MM.1S (cell line): ENCODE data around the gene SHISA5.

ENCODE experiments used
- DNase-seq: peaks from one replicate; pipeline ENCODE4 v3.0.0-alpha.2; 2015
- H2AFZ ChIP-seq: fragments of 300-600 bp; sonication (generic); 2 replicates; pipeline ENCODE4 v1.6.0; 2016; ENCODE audit warnings: antibody characterized with exemption, low read length
- H3F3A ChIP-seq: fragments of 300-600 bp; sonication (generic); 2 replicates; pipeline ENCODE4 v1.6.1; 2016; ENCODE audit warnings: mild to moderate bottlenecking, antibody characterized with exemption, low read length, moderate library complexity, mixed read lengths; ENCODE audit not compliant: insufficient read depth
- H3K27ac ChIP-seq: fragments of 300-600 bp; sonication (generic); 2 replicates; pipeline ENCODE4 v1.5.1; 2016; ENCODE audit warnings: mild to moderate bottlenecking, low read length
- H3K27me3 ChIP-seq: fragments of 300-600 bp; sonication (generic); replicated peaks from 2 replicates; pipeline ENCODE4 v1.6.0; 2016; ENCODE audit warnings: low read length; ENCODE audit not compliant: insufficient read depth
- H3K36me3 ChIP-seq: fragments of 300-600 bp; sonication (generic); replicated peaks from 2 replicates; pipeline ENCODE4 v1.6.1; 2016; ENCODE audit warnings: mild to moderate bottlenecking, low read length, mixed read lengths; ENCODE audit not compliant: insufficient read depth
- H3K4me1 ChIP-seq: fragments of 300-600 bp; sonication (generic); 2 replicates; pipeline ENCODE4 v1.6.1; 2016; ENCODE audit warnings: low read length, mixed read lengths
- H3K4me2 ChIP-seq: fragments of 300-600 bp; sonication (generic); 2 replicates; pipeline ENCODE4 v1.6.0; 2016; ENCODE audit warnings: low read depth, low read length
- H3K4me3 ChIP-seq: fragments of 300-600 bp; sonication (generic); 2 replicates; pipeline ENCODE4 v1.5.1; 2016; ENCODE audit warnings: low read length, mixed read lengths
- H3K79me2 ChIP-seq: fragments of 300-600 bp; sonication (generic); 2 replicates; pipeline ENCODE4 v1.6.1; 2016; ENCODE audit warnings: mixed run types, low read length, mixed read lengths
- H3K9ac ChIP-seq: fragments of 300-600 bp; sonication (generic); 2 replicates; pipeline ENCODE4 v1.6.1; 2016; ENCODE audit warnings: low read length, mixed read lengths
- H3K9me2 ChIP-seq: fragments of 300-600 bp; sonication (generic); replicated peaks from 2 replicates; pipeline ENCODE4 v1.6.1; 2016; ENCODE audit warnings: mild to moderate bottlenecking, low read length, mixed read lengths; ENCODE audit not compliant: insufficient read depth
- H3K9me3 ChIP-seq: fragments of 300-600 bp; sonication (generic); replicated peaks from 2 replicates; pipeline ENCODE4 v1.6.1; 2016; ENCODE audit warnings: mild to moderate bottlenecking, low read length, mixed read lengths; ENCODE audit not compliant: insufficient read depth
- H4K20me1 ChIP-seq: fragments of 300-600 bp; sonication (generic); 2 replicates; pipeline ENCODE4 v1.6.1; 2016; ENCODE audit warnings: mild to moderate bottlenecking, low read length, moderate library complexity, mixed read lengths; ENCODE audit not compliant: insufficient read depth
- CTCF ChIP-seq: fragments of 300-600 bp; sonication (generic); IDR thresholded peaks from 2 replicates; pipeline ENCODE4 v1.5.1; 2016; ENCODE audit warnings: antibody characterized with exemption, low read length, mixed read lengths
- EZH2 ChIP-seq: fragments of 300-600 bp; sonication (generic); optimal IDR thresholded peaks from 2 replicates; pipeline ENCODE3; 2017; ENCODE audit warnings: low read depth, mild to moderate bottlenecking, antibody characterized with exemption, low read length, mixed read lengths
- EZH2phosphoT487 ChIP-seq: fragments of 300-600 bp; sonication (generic); IDR thresholded peaks from 2 replicates; pipeline ENCODE4 v1.6.1; 2018; ENCODE audit warnings: antibody characterized with exemption, low read length

The SHISA5 gene

DNA sequence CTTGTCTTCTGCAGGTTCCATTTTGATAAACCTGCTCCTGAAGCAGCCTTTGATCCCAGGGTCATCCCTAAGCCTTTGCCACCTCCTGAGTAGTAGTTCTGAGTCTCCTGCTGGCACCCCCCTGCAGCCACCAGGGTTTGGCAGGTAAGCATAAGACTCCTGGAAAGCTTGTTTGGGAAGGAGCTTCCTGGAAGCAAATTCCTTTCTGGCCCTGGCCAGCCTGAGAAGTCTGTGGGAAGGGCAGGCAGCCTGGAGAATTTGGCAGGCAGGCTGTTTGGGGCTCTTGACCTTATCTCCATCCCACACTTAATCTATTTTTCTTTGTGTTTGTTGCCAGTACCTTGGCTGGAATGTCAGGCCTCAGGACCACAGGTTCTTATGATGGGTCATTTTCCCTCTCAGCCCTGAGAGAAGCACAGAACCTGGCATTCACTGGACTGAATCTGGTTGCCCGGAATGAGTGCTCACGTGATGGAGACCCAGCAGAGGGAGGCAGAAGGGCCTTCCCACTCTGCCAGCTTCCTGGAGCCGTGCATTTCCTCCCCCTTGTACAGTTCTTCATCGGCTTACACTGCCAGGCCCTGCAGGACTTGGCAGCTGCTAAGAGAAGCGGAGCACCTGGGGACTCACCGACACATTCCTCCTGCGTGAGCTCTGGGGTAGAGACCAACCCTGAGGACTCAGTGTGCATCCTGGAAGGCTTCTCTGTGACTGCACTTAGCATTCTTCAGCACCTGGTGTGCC, 44.0 kb downstream of the SHISA5 start:
- no peak for TF ChIP-seq EZH2phosphoT487
- TF ChIP-seq CTCF = no peak
- no peak for TF ChIP-seq EZH2
- no peaks in the 10 kb centered on the region for H3K4me1 ChIP-seq
- no peak overlapping the region for H3K27ac ChIP-seq
- H3K36me3 ChIP-seq = peaks cover 4% of the 10 kb centered on the region
- H3K27me3 ChIP-seq = no peaks in the 10 kb centered on the region
- no peak overlapping the region for H2AFZ ChIP-seq
- H3K79me2 ChIP-seq = no peaks in the 10 kb centered on the region
- no peaks in the 10 kb centered on the region for H4K20me1 ChIP-seq
- H3K9ac ChIP-seq = no peak overlapping the region
- no peak for DNase-seq
- H3K4me2 ChIP-seq = no peak overlapping the region
- no peaks in the 10 kb centered on the region for H3K9me3 ChIP-seq
- H3K9me2 ChIP-seq = no peaks in the 10 kb centered on the region
- no peaks in the 10 kb centered on the region for H3F3A ChIP-seq
- no peak overlapping the region for H3K4me3 ChIP-seq

DNA sequence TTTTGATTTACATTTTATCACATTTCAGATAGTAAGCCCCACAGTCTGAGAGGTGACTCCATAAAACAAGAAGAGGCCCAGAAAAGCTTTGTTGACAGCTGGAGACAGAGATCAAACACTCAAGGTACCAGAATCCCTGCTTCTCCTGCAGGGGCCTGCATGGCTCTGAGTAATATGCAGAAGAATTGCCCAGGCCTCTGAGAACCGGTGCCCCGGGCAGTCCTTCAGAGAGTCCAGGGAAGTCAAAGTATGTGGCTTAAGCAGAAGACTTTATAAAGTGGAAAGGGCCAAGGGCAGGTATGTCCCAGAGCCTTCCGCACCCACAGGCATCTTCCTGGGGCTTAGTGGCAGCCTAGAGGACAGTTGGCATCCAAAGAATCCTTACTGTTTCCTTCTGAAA, 44.6 kb downstream of the SHISA5 start:
- no peak for TF ChIP-seq EZH2phosphoT487
- no peak for TF ChIP-seq EZH2
- no peak for TF ChIP-seq CTCF
- no peaks in the 10 kb centered on the region for H3K27me3 ChIP-seq
- no peaks in the 10 kb centered on the region for H3K9me2 ChIP-seq
- H3K4me1 ChIP-seq = no peaks in the 10 kb centered on the region
- H3K27ac ChIP-seq = no peak overlapping the region
- H2AFZ ChIP-seq = no peak overlapping the region
- H3K36me3 ChIP-seq = peaks cover 4% of the 10 kb centered on the region
- DNase-seq = no peak
- no peaks in the 10 kb centered on the region for H4K20me1 ChIP-seq
- no peaks in the 10 kb centered on the region for H3F3A ChIP-seq
- no peak overlapping the region for H3K9ac ChIP-seq
- no peaks in the 10 kb centered on the region for H3K9me3 ChIP-seq
- no peaks in the 10 kb centered on the region for H3K79me2 ChIP-seq
- no peak overlapping the region for H3K4me3 ChIP-seq
- H3K4me2 ChIP-seq = no peak overlapping the region

- Histone ChIP-seq H4K20me1 (no peaks in the 10 kb centered on the region), H3K27me3 (no peaks in the 10 kb centered on the region), H3K9me2 (no peaks in the 10 kb centered on the region), H3K4me2 (no peak overlapping the region), H3K9ac (no peak overlapping the region), H3K4me1 (no peaks in the 10 kb centered on the region), H3F3A (no peaks in the 10 kb centered on the region), H3K9me3 (no peaks in the 10 kb centered on the region), H3K4me3 (no peak overlapping the region), H3K36me3 (peaks cover 4% of the 10 kb centered on the region), H3K79me2 (no peaks in the 10 kb centered on the region), H2AFZ (no peak overlapping the region), H3K27ac (no peak overlapping the region)
- peak; percentile 32 for DNase-seq
- TF ChIP-seq EZH2phosphoT487 = no peak
- TF ChIP-seq CTCF = no peak
- no peak for TF ChIP-seq EZH2
Observed at GRCh38 chr3:48456456-48456855, 47.5 kb downstream of the SHISA5 start.
